IMR-90 (cell line): ENCODE data around the gene DNM2. TPM values are rescaled to one million over a fixed set of nuclear protein-coding genes. Genes with fewer than 3 reads are reported as not detected.

ENCODE experiments used
- ATAC-seq: fragments of 200-7000 bp; cut with Tn5 transposase; 2 replicates; pipeline ENCODE4 v1.9.1; 2020; ENCODE audit warnings: low read depth, mild to moderate bottlenecking, moderate library complexity
- BruUV-seq: library from RNA; stranded (reverse); fragments of 400-500 nt; replicated peaks from 2 replicates; lab custom pipeline; 2021; lab: Mats Ljungman, UMichigan
- CTCF ChIA-PET: fragments of 300-600 bp; formaldehyde crosslinking; extraction: SDS; loops from one replicate; lab custom pipeline; 2021; ENCODE audit warnings: antibody characterized with exemption; lab: Yijun Ruan, JAX
- POLR2A ChIA-PET: fragments of 300-600 bp; sonication (Branson Sonifier 250); formaldehyde crosslinking; loops from one replicate; lab custom pipeline; 2022; ENCODE audit warnings: antibody characterized with exemption; ENCODE audit not compliant: unreplicated experiment; lab: Charles Lee
- DNase-seq: peaks from one replicate; pipeline ENCODE4 v3.0.0; 2013
- H2AFZ ChIP-seq: replicated peaks from 2 replicates; pipeline ENCODE3; 2013; ENCODE audit warnings: low read length, mild to moderate bottlenecking; ENCODE audit not compliant: poor library complexity
- H2AK5ac ChIP-seq: 2 replicates; pipeline ENCODE4 v1.6.1; 2013; ENCODE audit warnings: low read depth, low read length, inconsistent platforms
- H2AK9ac ChIP-seq: replicated peaks from 2 replicates; pipeline ENCODE3; 2013; ENCODE audit warnings: mild to moderate bottlenecking, low read depth, low read length, moderate library complexity; ENCODE audit not compliant: poor library complexity
- H2BK120ac ChIP-seq: 2 replicates; pipeline ENCODE4 v1.6.1; 2013; ENCODE audit warnings: low read depth, low read length, inconsistent platforms
- H2BK15ac ChIP-seq: 3 replicates; pipeline ENCODE4 v1.6.1; 2013; ENCODE audit warnings: low read depth, low read length, inconsistent platforms
- H2BK20ac ChIP-seq: 2 replicates; pipeline ENCODE4 v1.6.1; 2013; ENCODE audit warnings: low read depth, mild to moderate bottlenecking, inconsistent platforms, low read length, moderate library complexity
- H2BK5ac ChIP-seq: 2 replicates; pipeline ENCODE4 v1.6.1; 2013; ENCODE audit warnings: mild to moderate bottlenecking, low read depth, low read length, inconsistent platforms; ENCODE audit not compliant: poor library complexity, severe bottlenecking
- H3K14ac ChIP-seq: replicated peaks from 2 replicates; pipeline ENCODE4 v1.6.1; 2013; ENCODE audit warnings: low read depth, low read length, inconsistent platforms
- H3K18ac ChIP-seq: 2 replicates; pipeline ENCODE4 v1.6.1; 2013; ENCODE audit warnings: low read depth, low read length, control low read depth
- H3K23ac ChIP-seq: 2 replicates; pipeline ENCODE4 v1.6.1; 2013; ENCODE audit warnings: low read depth, low read length, inconsistent platforms
- H3K27ac ChIP-seq: 2 replicates; pipeline ENCODE4 v1.5.1; 2013; ENCODE audit warnings: mild to moderate bottlenecking, control low read depth, low read length; ENCODE audit not compliant: insufficient read depth
- H3K27me3 ChIP-seq: 2 replicates; pipeline ENCODE4 v1.6.1; 2013; ENCODE audit warnings: low read length; ENCODE audit not compliant: control insufficient read depth, insufficient read depth
- H3K36me3 ChIP-seq: 2 replicates; pipeline ENCODE4 v1.6.1; 2013; ENCODE audit warnings: low read length, mixed read lengths; ENCODE audit not compliant: control insufficient read depth, insufficient read depth
- H3K4ac ChIP-seq: 2 replicates; pipeline ENCODE4 v1.6.1; 2013; ENCODE audit warnings: low read depth, low read length, inconsistent platforms
- H3K4me1 ChIP-seq: 2 replicates; pipeline ENCODE4 v1.6.1; 2013; ENCODE audit warnings: low read length, mixed read lengths; ENCODE audit not compliant: control insufficient read depth, insufficient read depth
- H3K4me2 ChIP-seq: 2 replicates; pipeline ENCODE4 v1.6.1; 2013; ENCODE audit warnings: low read depth, mild to moderate bottlenecking, control low read depth, low read length, moderate library complexity
- H3K4me3 ChIP-seq: 2 replicates; pipeline ENCODE4 v1.5.1; 2013; ENCODE audit warnings: low read depth, mild to moderate bottlenecking, control low read depth, low read length, moderate library complexity; ENCODE audit not compliant: insufficient read depth
- H3K56ac ChIP-seq: 2 replicates; pipeline ENCODE4 v1.6.1; 2013; ENCODE audit warnings: low read length, inconsistent platforms; ENCODE audit not compliant: insufficient read depth; ENCODE audit errors: extremely low read depth
- H3K79me1 ChIP-seq, 2 experiments: 2 replicates each; pipeline ENCODE4 v1.6.1; 2013; ENCODE audit warnings: low read length in 2 of 2, inconsistent platforms in 1 of 2, low read depth in 1 of 2
- H3K9ac ChIP-seq: 2 replicates; pipeline ENCODE4 v1.6.1; 2013; ENCODE audit warnings: low read depth, low read length, control low read depth
- H3K9me1 ChIP-seq: 2 replicates; pipeline ENCODE4 v1.6.1; 2013; ENCODE audit warnings: low read length, inconsistent platforms; ENCODE audit not compliant: insufficient read depth
- H3K9me3 ChIP-seq: 2 replicates; pipeline ENCODE4 v1.6.1; 2013; ENCODE audit warnings: low read length; ENCODE audit not compliant: control insufficient read depth, insufficient read depth
- H4K20me1 ChIP-seq: 2 replicates; pipeline ENCODE4 v1.6.1; 2013; ENCODE audit warnings: low read length, inconsistent platforms; ENCODE audit not compliant: insufficient read depth
- H4K5ac ChIP-seq: 2 replicates; pipeline ENCODE4 v1.6.1; 2013; ENCODE audit warnings: mild to moderate bottlenecking, low read depth, low read length, control low read depth
- H4K8ac ChIP-seq, 2 experiments: 2 replicates each; pipeline ENCODE4 v1.6.1; 2013; ENCODE audit warnings: low read depth in 2 of 2, low read length in 2 of 2, control low read depth in 1 of 2, inconsistent platforms in 1 of 2
- H4K91ac ChIP-seq: 2 replicates; pipeline ENCODE4 v1.6.1; 2013; ENCODE audit warnings: low read depth, low read length, inconsistent platforms; ENCODE audit not compliant: insufficient read depth
- FOS ChIP-seq: fragments of 150-350 bp; IDR thresholded peaks from 2 replicates; pipeline ENCODE4 v1.6.1; 2016; ENCODE audit warnings: low read depth, low read length
- MAFK ChIP-seq: IDR thresholded peaks from 2 replicates; pipeline ENCODE4 v1.6.1; 2012; ENCODE audit warnings: low read depth, low read length, improper control_type of control experiment
- MAZ ChIP-seq: IDR thresholded peaks from 2 replicates; pipeline ENCODE4 v1.6.1; 2012; ENCODE audit warnings: low read depth, mild to moderate bottlenecking, low read length, improper control_type of control experiment, moderate library complexity, borderline replicate concordance
- WGBS, 2 experiments: methylation state at CpG; one replicate each; pipeline versions ENCODE4 v1.1.5 to v1.1.7; 2013; ENCODE audit warnings: missing lambda C conversion rate in 2 of 2; ENCODE audit not compliant: insufficient read length in 1 of 2; ENCODE audit errors: extremely low coverage in 2 of 2; 5-methylcytosine and 5-hydroxymethylcytosine counted together
- dilution Hi-C: fragments of 300-500 bp; cut with HindIII; formaldehyde crosslinking; loops from one replicate; pipeline ENCODE4 v1.14.3; 2018; ENCODE audit warnings: low sequenced_read_pairs; ENCODE audit not compliant: unreplicated experiment
- in situ Hi-C: fragments of 300-500 bp; cut with MboI; formaldehyde crosslinking; loops from 3 replicates; pipeline ENCODE4 v1.14.3; 2019; ENCODE audit warnings: low sequenced_read_pairs, inconsistent platforms, mixed read lengths
- intact Hi-C: fragments of 100-400 bp; cut with micrococcal nuclease; formaldehyde crosslinking; loops from 2 replicates; pipeline ENCODE4 v1.10.0; 2022
- polyA plus RNA-seq, 3 experiments: library from polyadenylated mRNA; depleted of rRNA; stranded (reverse); fragments of >200 nt; gene quantifications; 2 replicates each; pipeline ENCODE4 v1.2.3, GENCODE V29; 2012; ENCODE audit warnings: low replicate concordance in 1 of 3
- total RNA-seq: library from RNA; depleted of rRNA; stranded (reverse); fragments of >200 nt; gene quantifications from 2 replicates; pipeline ENCODE4 v1.2.3, GENCODE V29; 2012
- TF ChIP-seq, protein P1 (sequence below): fragments of 150-350 bp; IDR thresholded peaks from 2 replicates; pipeline ENCODE4 v1.6.1; 2016; ENCODE audit warnings: low read depth, mild to moderate bottlenecking, low read length, moderate library complexity, borderline replicate concordance

The DNM2 gene
- total and polyA plus RNA-seq, 2 of the 4 experiments (the other 2 are of a cell fraction) = 55.6 to 74.2 TPM

DNA sequence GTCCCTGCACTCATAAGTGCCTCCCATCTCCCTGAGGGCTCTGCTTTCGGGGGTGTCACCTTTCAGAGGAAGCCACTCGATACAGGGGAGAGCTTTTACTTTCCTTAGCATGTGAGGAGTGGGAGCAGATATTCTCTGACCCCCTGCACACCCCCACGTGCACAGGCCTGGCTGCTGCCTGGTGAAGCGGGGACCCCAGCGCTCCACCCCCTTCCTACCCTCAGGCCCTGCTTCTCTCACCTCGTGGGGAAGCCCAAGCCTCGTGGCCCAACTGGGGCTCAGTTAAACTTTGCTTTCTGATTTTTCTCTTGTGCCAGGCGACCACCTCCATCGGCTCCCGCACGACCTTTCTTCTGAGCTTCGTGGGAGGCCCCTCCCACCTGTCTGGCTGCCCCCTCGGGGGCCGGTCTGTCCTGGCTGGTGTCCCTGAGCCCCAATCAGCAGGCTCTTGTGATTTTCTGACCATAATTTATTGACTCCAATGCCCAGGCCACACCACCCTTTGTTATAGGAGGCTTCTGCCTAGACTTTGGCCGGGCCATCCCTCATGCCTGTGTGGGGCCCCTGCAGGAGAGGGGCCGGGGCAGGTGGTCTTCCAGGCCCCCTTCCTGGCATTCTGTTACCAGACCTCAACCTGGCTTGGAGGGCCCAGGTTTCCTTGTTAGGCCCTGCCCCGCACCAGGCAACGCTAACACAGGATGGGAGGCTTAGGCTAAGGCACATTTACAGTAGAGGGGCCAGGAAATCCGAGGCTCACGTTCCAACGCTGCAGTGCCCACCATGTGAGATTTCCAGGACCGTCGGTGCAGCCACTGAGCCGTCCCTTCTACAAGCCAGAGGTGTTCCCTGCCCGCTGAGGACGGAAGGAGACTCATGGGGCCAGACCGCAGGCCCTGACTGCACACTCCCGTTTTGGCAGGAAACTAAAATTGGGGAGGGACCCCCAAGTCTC, 114.4 kb downstream of the DNM2 start (continued):
- TF ChIP-seq, protein P1, sequence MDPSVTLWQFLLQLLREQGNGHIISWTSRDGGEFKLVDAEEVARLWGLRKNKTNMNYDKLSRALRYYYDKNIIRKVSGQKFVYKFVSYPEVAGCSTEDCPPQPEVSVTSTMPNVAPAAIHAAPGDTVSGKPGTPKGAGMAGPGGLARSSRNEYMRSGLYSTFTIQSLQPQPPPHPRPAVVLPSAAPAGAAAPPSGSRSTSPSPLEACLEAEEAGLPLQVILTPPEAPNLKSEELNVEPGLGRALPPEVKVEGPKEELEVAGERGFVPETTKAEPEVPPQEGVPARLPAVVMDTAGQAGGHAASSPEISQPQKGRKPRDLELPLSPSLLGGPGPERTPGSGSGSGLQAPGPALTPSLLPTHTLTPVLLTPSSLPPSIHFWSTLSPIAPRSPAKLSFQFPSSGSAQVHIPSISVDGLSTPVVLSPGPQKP = no peak

DNA sequence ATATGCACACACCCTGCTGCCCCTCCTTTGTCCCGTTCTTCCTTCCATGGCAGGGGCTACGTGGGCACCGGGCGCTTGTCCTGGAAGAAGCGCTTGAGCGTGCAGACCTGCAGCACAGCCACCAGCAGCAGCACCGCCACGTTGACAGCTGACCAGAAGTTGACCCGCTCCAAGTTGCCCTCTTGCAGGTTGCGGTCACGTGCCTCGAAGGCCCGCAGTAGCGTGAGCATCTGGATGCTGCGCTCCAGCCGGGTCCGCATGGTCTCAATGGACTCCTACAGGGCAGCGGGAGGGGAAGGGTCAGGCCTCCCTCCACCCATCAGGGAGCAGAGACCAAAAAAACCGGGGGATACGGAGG, 115.0 kb downstream of the DNM2 start:
- Histone ChIP-seq H3K56ac (no peak overlapping the region), H3K27me3 (no peaks in the 10 kb centered on the region), H3K9me3 (peaks cover 5% of the 10 kb centered on the region), H3K9ac (no peak overlapping the region), H3K4me3 (no peak overlapping the region), H3K27ac (no peak overlapping the region), H3K36me3 (peaks cover 44% of the 10 kb centered on the region), H2AFZ (no peak overlapping the region), H3K9me1 (peaks cover 7% of the 10 kb centered on the region; the same call in 1 of the 2 replicates), H3K23ac (no peak overlapping the region), H4K8ac (no peak overlapping the region), H4K91ac (no peak overlapping the region), H4K20me1 (no peaks in the 10 kb centered on the region; the same call in 1 of the 2 replicates), H4K5ac (no peak overlapping the region), H3K4ac (no peak overlapping the region), H2BK20ac (no peak overlapping the region), H2AK9ac (no peak overlapping the region), H3K14ac (no peak overlapping the region), H2AK5ac (no peak overlapping the region), H2BK5ac (no peak overlapping the region), H3K79me1 (peaks cover 11 to 17% of the 10 kb centered on the region in 2 experiments; a peak in 3 of 4 replicates), H2BK15ac (no peak overlapping the region), H3K18ac (no peak overlapping the region), H3K4me2 (no peak overlapping the region), H2BK120ac (no peak overlapping the region), H3K4me1 (peaks cover 9% of the 10 kb centered on the region)
- ATAC-seq (no peak), DNase-seq (no peak)
- BruUV-seq = no TSS peak
- CTCF ChIA-PET = no interaction called here
- in situ Hi-C loops = no loop called here
- dilution Hi-C loops = no loop called here
- WGBS, 2 experiments = 87% methylated on average over 19 of the region's 20 CpGs; no CpG with 5 or more reads in 1 of the 2 experiments
- TF ChIP-seq MAZ = no peak
- no peak for TF ChIP-seq FOS
- TF ChIP-seq MAFK = no peak
- intact Hi-C loops = no loop called here
- POLR2A ChIA-PET = no interaction called here
